GM12873 (cell line): ENCODE measurements around the gene MEIOB.

Experiments used
- CTCF ChIP-seq: IDR thresholded peaks from 2 replicates; pipeline ENCODE4 v1.5.1; 2012; ENCODE audit warnings: low read depth, mild to moderate bottlenecking, moderate library complexity, low read length, control low read depth; ENCODE audit not compliant: insufficient read depth; ENCODE audit errors: missing control alignments

MEIOB gene

DNA sequence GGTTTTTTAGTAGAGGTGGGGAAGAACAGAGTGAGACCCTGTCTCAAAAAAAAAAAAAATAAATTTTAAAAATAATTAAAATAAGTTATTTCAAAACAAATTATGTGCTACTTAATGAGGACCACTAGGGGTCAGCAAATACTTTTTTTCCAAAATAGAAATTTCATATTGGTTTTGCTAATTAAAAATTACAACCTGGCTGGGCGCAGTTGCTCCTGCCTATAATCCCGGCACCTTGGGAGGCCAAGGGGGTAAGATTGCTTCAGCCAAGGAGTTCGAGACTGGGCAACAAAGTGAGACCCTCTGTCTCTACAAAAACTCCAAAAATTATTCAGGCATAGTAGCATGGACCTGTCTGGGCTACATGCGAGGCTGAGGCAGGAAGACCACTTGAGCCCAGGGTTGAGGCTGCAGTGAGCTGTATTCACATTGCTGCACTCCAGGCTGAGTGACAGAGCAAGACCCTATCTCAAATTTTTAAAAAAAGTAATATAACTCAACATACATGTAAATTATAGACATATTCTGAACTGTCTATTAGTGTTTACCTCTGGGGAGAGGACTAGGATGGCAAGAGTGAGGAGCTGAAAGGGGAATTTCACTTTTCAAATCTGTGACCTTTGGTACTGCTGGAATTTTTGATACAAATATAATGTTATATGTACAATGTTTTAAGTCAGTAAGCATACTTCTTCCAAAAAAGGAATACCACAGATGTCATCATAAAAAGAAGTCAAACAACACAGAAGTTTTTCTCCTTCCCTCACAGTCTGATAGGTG lies 8.1 kb downstream of the MEIOB start:
- TF ChIP-seq CTCF: peak; percentile 40

DNA sequence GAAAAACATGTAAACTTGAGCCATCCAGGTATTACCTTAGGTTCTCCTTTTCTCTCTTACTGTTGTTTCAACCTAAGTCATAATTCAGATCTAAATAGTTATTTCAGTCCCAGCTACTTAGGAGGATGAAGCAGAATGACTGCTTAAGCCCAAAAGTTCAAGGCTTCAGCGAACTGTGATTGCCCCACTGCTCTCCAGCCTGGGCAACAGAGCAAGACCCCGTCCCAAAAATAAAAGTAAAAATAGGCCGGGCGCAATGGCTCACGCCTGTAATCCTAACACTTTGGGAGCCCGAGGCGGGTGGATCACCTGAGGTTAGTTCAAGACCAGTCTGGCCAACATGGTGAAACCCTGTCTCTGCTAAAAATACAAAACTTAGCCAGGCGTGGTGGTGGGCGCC lies 9.6 kb downstream of the MEIOB start:
- no peak for TF ChIP-seq CTCF

GRCh38 chr16:1861730-1862129 lies 10.2 kb downstream of the MEIOB start:
- no peak for TF ChIP-seq CTCF

GRCh38 chr16:1859650-1860049 lies 12.3 kb downstream of the MEIOB start:
- no peak for TF ChIP-seq CTCF

DNA sequence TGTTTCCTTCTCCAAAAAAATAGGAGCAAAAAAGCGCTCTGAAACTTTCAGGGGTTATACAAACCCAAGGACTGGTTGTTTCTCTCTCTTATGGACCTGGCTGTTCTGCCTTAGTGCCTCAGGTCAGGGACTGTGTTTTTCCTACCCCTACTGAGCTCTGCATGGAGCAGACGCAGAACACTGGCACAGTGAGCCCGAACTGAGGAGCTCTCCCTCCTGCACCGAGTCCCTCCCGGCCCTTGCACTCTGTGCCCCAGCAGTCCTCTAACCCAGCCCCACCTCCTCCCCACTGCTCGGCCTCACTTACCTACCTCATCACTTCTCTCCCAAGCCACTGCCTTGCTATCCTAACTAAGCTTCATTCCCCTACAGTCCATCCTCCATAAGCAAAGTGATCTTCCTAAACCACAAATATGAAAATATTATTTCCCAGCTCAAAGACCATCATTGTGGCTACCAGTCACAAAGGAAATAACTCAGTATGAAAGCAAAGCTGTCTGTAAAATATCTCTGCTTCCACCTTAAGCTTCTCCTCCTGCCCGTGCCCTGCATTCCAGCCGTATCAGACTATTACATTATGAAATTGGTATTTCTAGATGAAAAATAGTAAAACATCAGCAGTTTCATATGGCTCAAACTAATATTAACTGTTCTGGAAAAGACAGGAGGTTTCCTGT lies 13.6 kb downstream of the MEIOB start:
- TF ChIP-seq CTCF: no peak

DNA sequence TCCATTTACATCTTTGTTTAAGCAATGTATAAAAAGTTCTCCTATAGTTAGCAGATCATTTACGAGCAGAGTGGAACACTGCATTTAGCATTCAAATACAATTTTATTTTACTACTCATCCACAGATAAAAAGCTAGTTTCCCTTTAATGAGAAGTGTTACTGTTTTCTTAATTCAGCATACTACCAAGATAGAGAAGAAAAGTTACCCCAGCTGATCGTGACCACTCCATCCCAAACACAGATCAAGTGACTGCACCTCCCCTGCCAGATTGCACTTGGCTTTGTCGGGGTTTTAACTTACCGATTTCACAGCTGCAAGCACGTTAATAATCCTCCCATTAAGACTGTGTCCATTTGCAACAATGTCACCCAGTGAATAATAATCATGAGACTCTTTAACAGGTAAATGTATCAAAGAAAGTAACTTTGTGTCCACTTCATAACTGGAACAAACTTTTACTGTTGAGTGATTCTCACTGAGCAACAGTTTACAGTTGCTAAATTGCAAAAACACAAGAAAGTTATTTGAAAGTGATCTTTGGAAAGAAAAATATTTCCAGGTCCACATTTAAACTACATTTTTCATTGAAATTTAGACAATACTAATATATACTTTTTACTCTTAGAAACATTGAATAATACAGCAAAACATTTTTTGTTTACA lies 14.4 kb downstream of the MEIOB start:
- TF ChIP-seq CTCF: no peak

GRCh38 chr16:1851793-1852192 lies 20.2 kb downstream of the MEIOB start:
- TF ChIP-seq CTCF: no peak
